OCI-LY7 (cell line): Measurements from ENCODE around the gene LILRB5.

ENCODE experiments used
- CTCF ChIP-seq: fragments of 200-600 bp; sonication (generic); conservative IDR thresholded peaks from 2 replicates; pipeline ENCODE4 v1.5.1; 2014; ENCODE audit warnings: mild to moderate bottlenecking, antibody characterized with exemption, low read length, moderate library complexity, mixed read lengths
- EZH2phosphoT487 ChIP-seq: fragments of 200-600 bp; sonication (generic); IDR thresholded peaks from 2 replicates; pipeline ENCODE4 v1.6.1; 2018; ENCODE audit warnings: low read depth, borderline replicate concordance, mild to moderate bottlenecking, mixed run types, antibody characterized with exemption, low read length, moderate library complexity, mixed read lengths

- TF ChIP-seq CTCF (peak; percentile 94), EZH2phosphoT487 (no peak)
Measured at GRCh38 chr19:54266133-54266532, 9.1 kb upstream of the LILRB5 start.
